IMR-90 (cell line): ENCODE results near the gene SIGLEC14. TPM values are rescaled to one million over a fixed set of nuclear protein-coding genes. Genes with fewer than 3 reads are reported as not detected.
"Not testable (repeated sequence)": the region's sequence is repeated elsewhere in the genome, so short reads cannot be mapped to it uniquely, and the experiment has no call there.

ENCODE experiments used
- ATAC-seq: fragments of 200-7000 bp; cut with Tn5 transposase; 2 replicates; pipeline ENCODE4 v1.9.1; 2020; ENCODE audit warnings: low read depth, mild to moderate bottlenecking, moderate library complexity
- BruUV-seq: library from RNA; stranded (reverse); fragments of 400-500 nt; replicated peaks from 2 replicates; lab custom pipeline; 2021; lab: Mats Ljungman, UMichigan
- CTCF ChIA-PET: fragments of 300-600 bp; formaldehyde crosslinking; extraction: SDS; loops from one replicate; lab custom pipeline; 2021; ENCODE audit warnings: antibody characterized with exemption; lab: Yijun Ruan, JAX
- POLR2A ChIA-PET: fragments of 300-600 bp; sonication (Branson Sonifier 250); formaldehyde crosslinking; loops from one replicate; lab custom pipeline; 2022; ENCODE audit warnings: antibody characterized with exemption; ENCODE audit not compliant: unreplicated experiment; lab: Charles Lee
- DNase-seq: peaks from one replicate; pipeline ENCODE4 v3.0.0; 2013
- H2AFZ ChIP-seq: replicated peaks from 2 replicates; pipeline ENCODE3; 2013; ENCODE audit warnings: low read length, mild to moderate bottlenecking; ENCODE audit not compliant: poor library complexity
- H2AK5ac ChIP-seq: 2 replicates; pipeline ENCODE4 v1.6.1; 2013; ENCODE audit warnings: low read depth, low read length, inconsistent platforms
- H2AK9ac ChIP-seq: replicated peaks from 2 replicates; pipeline ENCODE3; 2013; ENCODE audit warnings: mild to moderate bottlenecking, low read depth, low read length, moderate library complexity; ENCODE audit not compliant: poor library complexity
- H2BK120ac ChIP-seq: 2 replicates; pipeline ENCODE4 v1.6.1; 2013; ENCODE audit warnings: low read depth, low read length, inconsistent platforms
- H2BK15ac ChIP-seq: 3 replicates; pipeline ENCODE4 v1.6.1; 2013; ENCODE audit warnings: low read depth, low read length, inconsistent platforms
- H2BK20ac ChIP-seq: 2 replicates; pipeline ENCODE4 v1.6.1; 2013; ENCODE audit warnings: low read depth, mild to moderate bottlenecking, inconsistent platforms, low read length, moderate library complexity
- H2BK5ac ChIP-seq: 2 replicates; pipeline ENCODE4 v1.6.1; 2013; ENCODE audit warnings: mild to moderate bottlenecking, low read depth, low read length, inconsistent platforms; ENCODE audit not compliant: poor library complexity, severe bottlenecking
- H3K14ac ChIP-seq: replicated peaks from 2 replicates; pipeline ENCODE4 v1.6.1; 2013; ENCODE audit warnings: low read depth, low read length, inconsistent platforms
- H3K18ac ChIP-seq: 2 replicates; pipeline ENCODE4 v1.6.1; 2013; ENCODE audit warnings: low read depth, low read length, control low read depth
- H3K23ac ChIP-seq: 2 replicates; pipeline ENCODE4 v1.6.1; 2013; ENCODE audit warnings: low read depth, low read length, inconsistent platforms
- H3K27ac ChIP-seq: 2 replicates; pipeline ENCODE4 v1.5.1; 2013; ENCODE audit warnings: mild to moderate bottlenecking, control low read depth, low read length; ENCODE audit not compliant: insufficient read depth
- H3K27me3 ChIP-seq: 2 replicates; pipeline ENCODE4 v1.6.1; 2013; ENCODE audit warnings: low read length; ENCODE audit not compliant: control insufficient read depth, insufficient read depth
- H3K36me3 ChIP-seq: 2 replicates; pipeline ENCODE4 v1.6.1; 2013; ENCODE audit warnings: low read length, mixed read lengths; ENCODE audit not compliant: control insufficient read depth, insufficient read depth
- H3K4ac ChIP-seq: 2 replicates; pipeline ENCODE4 v1.6.1; 2013; ENCODE audit warnings: low read depth, low read length, inconsistent platforms
- H3K4me1 ChIP-seq: 2 replicates; pipeline ENCODE4 v1.6.1; 2013; ENCODE audit warnings: low read length, mixed read lengths; ENCODE audit not compliant: control insufficient read depth, insufficient read depth
- H3K4me2 ChIP-seq: 2 replicates; pipeline ENCODE4 v1.6.1; 2013; ENCODE audit warnings: low read depth, mild to moderate bottlenecking, control low read depth, low read length, moderate library complexity
- H3K4me3 ChIP-seq: 2 replicates; pipeline ENCODE4 v1.5.1; 2013; ENCODE audit warnings: low read depth, mild to moderate bottlenecking, control low read depth, low read length, moderate library complexity; ENCODE audit not compliant: insufficient read depth
- H3K56ac ChIP-seq: 2 replicates; pipeline ENCODE4 v1.6.1; 2013; ENCODE audit warnings: low read length, inconsistent platforms; ENCODE audit not compliant: insufficient read depth; ENCODE audit errors: extremely low read depth
- H3K79me1 ChIP-seq, 2 experiments: 2 replicates each; pipeline ENCODE4 v1.6.1; 2013; ENCODE audit warnings: low read length in 2 of 2, inconsistent platforms in 1 of 2, low read depth in 1 of 2
- H3K9ac ChIP-seq: 2 replicates; pipeline ENCODE4 v1.6.1; 2013; ENCODE audit warnings: low read depth, low read length, control low read depth
- H3K9me1 ChIP-seq: 2 replicates; pipeline ENCODE4 v1.6.1; 2013; ENCODE audit warnings: low read length, inconsistent platforms; ENCODE audit not compliant: insufficient read depth
- H3K9me3 ChIP-seq: 2 replicates; pipeline ENCODE4 v1.6.1; 2013; ENCODE audit warnings: low read length; ENCODE audit not compliant: control insufficient read depth, insufficient read depth
- H4K20me1 ChIP-seq: 2 replicates; pipeline ENCODE4 v1.6.1; 2013; ENCODE audit warnings: low read length, inconsistent platforms; ENCODE audit not compliant: insufficient read depth
- H4K5ac ChIP-seq: 2 replicates; pipeline ENCODE4 v1.6.1; 2013; ENCODE audit warnings: mild to moderate bottlenecking, low read depth, low read length, control low read depth
- H4K8ac ChIP-seq, 2 experiments: 2 replicates each; pipeline ENCODE4 v1.6.1; 2013; ENCODE audit warnings: low read depth in 2 of 2, low read length in 2 of 2, control low read depth in 1 of 2, inconsistent platforms in 1 of 2
- H4K91ac ChIP-seq: 2 replicates; pipeline ENCODE4 v1.6.1; 2013; ENCODE audit warnings: low read depth, low read length, inconsistent platforms; ENCODE audit not compliant: insufficient read depth
- MAFK ChIP-seq: IDR thresholded peaks from 2 replicates; pipeline ENCODE4 v1.6.1; 2012; ENCODE audit warnings: low read depth, low read length, improper control_type of control experiment
- WGBS, 2 experiments: methylation state at CpG; one replicate each; pipeline versions ENCODE4 v1.1.5 to v1.1.7; 2013; ENCODE audit warnings: missing lambda C conversion rate in 2 of 2; ENCODE audit not compliant: insufficient read length in 1 of 2; ENCODE audit errors: extremely low coverage in 2 of 2; 5-methylcytosine and 5-hydroxymethylcytosine counted together
- dilution Hi-C: fragments of 300-500 bp; cut with HindIII; formaldehyde crosslinking; loops from one replicate; pipeline ENCODE4 v1.14.3; 2018; ENCODE audit warnings: low sequenced_read_pairs; ENCODE audit not compliant: unreplicated experiment
- in situ Hi-C: fragments of 300-500 bp; cut with MboI; formaldehyde crosslinking; loops from 3 replicates; pipeline ENCODE4 v1.14.3; 2019; ENCODE audit warnings: low sequenced_read_pairs, inconsistent platforms, mixed read lengths
- intact Hi-C: fragments of 100-400 bp; cut with micrococcal nuclease; formaldehyde crosslinking; loops from 2 replicates; pipeline ENCODE4 v1.10.0; 2022
- polyA plus RNA-seq, 3 experiments: library from polyadenylated mRNA; depleted of rRNA; stranded (reverse); fragments of >200 nt; gene quantifications; 2 replicates each; pipeline ENCODE4 v1.2.3, GENCODE V29; 2012; ENCODE audit warnings: low replicate concordance in 1 of 3
- total RNA-seq: library from RNA; depleted of rRNA; stranded (reverse); fragments of >200 nt; gene quantifications from 2 replicates; pipeline ENCODE4 v1.2.3, GENCODE V29; 2012
- TF ChIP-seq, protein P1 (sequence below): conservative IDR thresholded peaks from 2 replicates; pipeline ENCODE4 v1.5.1; 2012; ENCODE audit warnings: mild to moderate bottlenecking, low read depth, low read length, improper control_type of control experiment

SIGLEC14 gene
- total and polyA plus RNA-seq, 2 of the 4 experiments (the other 2 are of a cell fraction): not detected

DNA sequence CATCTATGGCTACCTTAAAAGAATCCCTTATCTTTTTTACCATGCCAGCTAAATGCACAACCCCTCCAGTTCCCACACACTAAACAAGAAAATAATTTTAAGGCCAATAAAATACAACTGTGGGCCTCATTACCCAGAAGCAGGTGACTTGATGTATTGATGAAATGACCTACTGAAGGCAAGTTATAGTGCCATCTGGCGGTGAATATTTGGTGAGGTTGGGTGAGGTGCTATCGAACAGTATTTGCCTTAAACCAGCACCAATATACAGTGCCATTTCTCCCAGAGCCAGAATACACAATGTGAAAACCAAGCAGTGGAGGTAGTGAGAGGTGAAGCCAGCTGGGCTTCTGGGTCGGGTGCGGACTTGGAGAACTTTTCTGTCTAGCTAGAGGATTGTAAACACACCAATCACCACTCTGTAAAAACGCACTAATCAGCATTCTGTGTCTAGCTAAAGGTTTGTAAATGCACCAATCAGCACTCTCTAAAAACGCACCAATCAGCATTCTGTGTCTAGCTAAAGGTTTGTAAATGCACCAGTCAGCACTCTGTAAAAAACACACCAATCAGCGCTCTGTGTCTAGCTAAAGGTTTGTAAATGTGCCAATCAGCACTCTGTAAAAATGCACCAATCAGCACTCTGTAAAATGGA is 29.4 kb upstream of the SIGLEC14 start:
- in situ Hi-C loops, BruUV-seq, H3K27ac ChIP-seq, intact Hi-C loops, H2AK5ac ChIP-seq, H3K9me3 ChIP-seq, H3K9ac ChIP-seq, H3K4me3 ChIP-seq, H3K4me2 ChIP-seq, ATAC-seq, H3K56ac ChIP-seq, H3K27me3 ChIP-seq, H2AK9ac ChIP-seq, H3K23ac ChIP-seq, H4K5ac ChIP-seq, H4K8ac ChIP-seq, H3K4ac ChIP-seq, H2AFZ ChIP-seq, H3K9me1 ChIP-seq, H4K91ac ChIP-seq, H3K4me1 ChIP-seq, H4K20me1 ChIP-seq, H3K79me1 ChIP-seq, H3K14ac ChIP-seq, POLR2A ChIA-PET, H2BK20ac ChIP-seq, H2BK120ac ChIP-seq, H3K18ac ChIP-seq, H2BK5ac ChIP-seq, H2BK15ac ChIP-seq, dilution Hi-C loops, H3K36me3 ChIP-seq, DNase-seq: not testable (repeated sequence)
- TF ChIP-seq, protein P1, sequence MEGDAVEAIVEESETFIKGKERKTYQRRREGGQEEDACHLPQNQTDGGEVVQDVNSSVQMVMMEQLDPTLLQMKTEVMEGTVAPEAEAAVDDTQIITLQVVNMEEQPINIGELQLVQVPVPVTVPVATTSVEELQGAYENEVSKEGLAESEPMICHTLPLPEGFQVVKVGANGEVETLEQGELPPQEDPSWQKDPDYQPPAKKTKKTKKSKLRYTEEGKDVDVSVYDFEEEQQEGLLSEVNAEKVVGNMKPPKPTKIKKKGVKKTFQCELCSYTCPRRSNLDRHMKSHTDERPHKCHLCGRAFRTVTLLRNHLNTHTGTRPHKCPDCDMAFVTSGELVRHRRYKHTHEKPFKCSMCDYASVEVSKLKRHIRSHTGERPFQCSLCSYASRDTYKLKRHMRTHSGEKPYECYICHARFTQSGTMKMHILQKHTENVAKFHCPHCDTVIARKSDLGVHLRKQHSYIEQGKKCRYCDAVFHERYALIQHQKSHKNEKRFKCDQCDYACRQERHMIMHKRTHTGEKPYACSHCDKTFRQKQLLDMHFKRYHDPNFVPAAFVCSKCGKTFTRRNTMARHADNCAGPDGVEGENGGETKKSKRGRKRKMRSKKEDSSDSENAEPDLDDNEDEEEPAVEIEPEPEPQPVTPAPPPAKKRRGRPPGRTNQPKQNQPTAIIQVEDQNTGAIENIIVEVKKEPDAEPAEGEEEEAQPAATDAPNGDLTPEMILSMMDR: peak; percentile 30; the same call in 1 of the 2 replicates
- TF ChIP-seq MAFK: peak; percentile 65
- 20% methylated on average over 1 of the region's 7 CpGs; no CpG with 5 or more reads in 1 of the 2 experiments for WGBS, 2 experiments
- CTCF ChIA-PET: interaction anchor here (0.6 kb wide), 2 partner anchors 13 to 28 kb away, joined by 3 to 4 read pairs; no protein-coding TSS in a partner anchor
